Measurements from ENCODE around the gene HS6ST3. TPM values are rescaled to one million over a fixed set of nuclear protein-coding genes. Genes with fewer than 3 reads are reported as not detected.

HS6ST3 gene
- total and polyA plus RNA-seq, 2 donors (not counting 1 experiment from before 2014, with no cell fraction given): not detected

DNA sequence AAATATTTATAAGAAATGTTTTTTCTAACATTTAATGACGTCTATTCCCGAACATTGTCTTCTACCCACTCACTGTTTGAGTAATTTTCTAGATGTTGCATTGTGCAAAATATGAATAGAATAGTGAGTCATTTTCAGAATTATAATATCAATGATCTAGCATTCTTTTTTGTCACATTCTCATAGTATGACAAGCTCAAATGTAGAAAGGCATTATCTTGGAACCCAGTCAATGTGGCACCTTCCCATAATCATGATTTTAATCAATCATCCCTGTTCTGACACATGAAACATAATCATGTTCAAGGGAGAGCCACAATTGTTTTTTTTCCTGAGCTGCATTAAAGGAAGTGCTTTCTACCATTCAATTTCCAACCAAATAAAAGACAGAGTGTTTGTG, 638.6 kb downstream of the HS6ST3 start:
- TF ChIP-seq EZH2 (IDR thresholded peaks at IDR 0.05; ENCODE audit: low read length, missing control alignments) (no peak), CTCF (conservative IDR thresholded peaks at IDR 0.05 in 1 of 2, IDR thresholded peaks at IDR 0.05 in 1 of 2; ENCODE audit: low read depth in 1 of 2, low read length in 2 of 2) (no peak)
- no peak for DNase-seq (ENCODE audit: low read depth in 2 of 2)
- H3K27ac ChIP-seq (ENCODE audit: insufficient read depth, low read length): no peak overlapping the region

GRCh38 chr13:96730676-96731075, 640.8 kb downstream of the HS6ST3 start:
- Histone ChIP-seq H4K20me1 (ENCODE audit: control insufficient read depth, extremely low read depth, insufficient read depth, low read length) (no peaks in the 10 kb centered on the region), H3K27me3 (ENCODE audit: control insufficient read depth, insufficient read depth, low read length) (no peaks in the 10 kb centered on the region), H3K27ac (ENCODE audit: insufficient read depth, low read length) (no peak overlapping the region), H3K9ac (ENCODE audit: insufficient read depth, low read length) (no peak overlapping the region), H3K79me2 (ENCODE audit: control insufficient read depth, insufficient read depth, low read length) (no peaks in the 10 kb centered on the region), H3K36me3 (ENCODE audit: control insufficient read depth, insufficient read depth, low read length) (no peaks in the 10 kb centered on the region), H3K4me1 (ENCODE audit: control insufficient read depth, extremely low read depth, insufficient read depth, low read length) (no peaks in the 10 kb centered on the region), H3K9me3 (ENCODE audit: control insufficient read depth, insufficient read depth, low read depth, low read length) (no peaks in the 10 kb centered on the region), H2AFZ (ENCODE audit: low read length) (no peak overlapping the region), H3K4me2 (ENCODE audit: extremely low read depth, insufficient read depth, low read length) (no peak overlapping the region), H3K4me3 (replicated peaks in 1 of 4; ENCODE audit: control extremely low read depth in 1 of 4, insufficient read depth in 1 of 4, low read depth in 3 of 4, low read length in 4 of 4) (no peak overlapping the region)
- no peak for DNase-seq (ENCODE audit: low read depth in 2 of 2)
- TF ChIP-seq CTCF (conservative IDR thresholded peaks at IDR 0.05 in 1 of 2, IDR thresholded peaks at IDR 0.05 in 1 of 2; ENCODE audit: low read depth in 1 of 2, low read length in 2 of 2) (no peak), EZH2 (IDR thresholded peaks at IDR 0.05; ENCODE audit: low read length, missing control alignments) (no peak)

More for the DNA sequence above, 638.6 kb downstream of the HS6ST3 start:
- H3K9me3 ChIP-seq (ENCODE audit: control insufficient read depth, insufficient read depth, low read depth, low read length): no peaks in the 10 kb centered on the region
- H3K36me3 ChIP-seq (ENCODE audit: control insufficient read depth, insufficient read depth, low read length): no peaks in the 10 kb centered on the region
- H3K9ac ChIP-seq (ENCODE audit: insufficient read depth, low read length): no peak overlapping the region
- H3K79me2 ChIP-seq (ENCODE audit: control insufficient read depth, insufficient read depth, low read length): no peaks in the 10 kb centered on the region
- no peak overlapping the region for H3K4me2 ChIP-seq (ENCODE audit: extremely low read depth, insufficient read depth, low read length)
- H2AFZ ChIP-seq (ENCODE audit: low read length): no peak overlapping the region
- no peaks in the 10 kb centered on the region for H4K20me1 ChIP-seq (ENCODE audit: control insufficient read depth, extremely low read depth, insufficient read depth, low read length)
- H3K27me3 ChIP-seq (ENCODE audit: control insufficient read depth, insufficient read depth, low read length): no peaks in the 10 kb centered on the region
- H3K4me1 ChIP-seq (ENCODE audit: control insufficient read depth, extremely low read depth, insufficient read depth, low read length): no peaks in the 10 kb centered on the region
- no peak overlapping the region for H3K4me3 ChIP-seq (replicated peaks in 1 of 4; ENCODE audit: control extremely low read depth in 1 of 4, insufficient read depth in 1 of 4, low read depth in 3 of 4, low read length in 4 of 4)

- no peaks in the 10 kb centered on the region for H3K9me3 ChIP-seq (ENCODE audit: control insufficient read depth, insufficient read depth, low read depth, low read length)
Observed at GRCh38 chr13:96734499-96734898, 644.6 kb downstream of the HS6ST3 start.

More at GRCh38 chr13:96734499-96734898, 644.6 kb downstream of the HS6ST3 start:
- H3K27ac ChIP-seq (ENCODE audit: insufficient read depth, low read length): no peak overlapping the region
- no peaks in the 10 kb centered on the region for H3K4me1 ChIP-seq (ENCODE audit: control insufficient read depth, extremely low read depth, insufficient read depth, low read length)
- no peaks in the 10 kb centered on the region for H3K79me2 ChIP-seq (ENCODE audit: control insufficient read depth, insufficient read depth, low read length)
- no peak overlapping the region for H2AFZ ChIP-seq (ENCODE audit: low read length)
- H3K36me3 ChIP-seq (ENCODE audit: control insufficient read depth, insufficient read depth, low read length): no peaks in the 10 kb centered on the region
- no peaks in the 10 kb centered on the region for H4K20me1 ChIP-seq (ENCODE audit: control insufficient read depth, extremely low read depth, insufficient read depth, low read length)
- no peak overlapping the region for H3K4me3 ChIP-seq (replicated peaks in 1 of 4; ENCODE audit: control extremely low read depth in 1 of 4, insufficient read depth in 1 of 4, low read depth in 3 of 4, low read length in 4 of 4)
- no peaks in the 10 kb centered on the region for H3K27me3 ChIP-seq (ENCODE audit: control insufficient read depth, insufficient read depth, low read length)
- H3K4me2 ChIP-seq (ENCODE audit: extremely low read depth, insufficient read depth, low read length): no peak overlapping the region
- H3K9ac ChIP-seq (ENCODE audit: insufficient read depth, low read length): no peak overlapping the region
- DNase-seq (ENCODE audit: low read depth in 2 of 2): no peak
- no peak for TF ChIP-seq EZH2 (IDR thresholded peaks at IDR 0.05; ENCODE audit: low read length, missing control alignments)
- no peak for TF ChIP-seq CTCF (conservative IDR thresholded peaks at IDR 0.05 in 1 of 2, IDR thresholded peaks at IDR 0.05 in 1 of 2; ENCODE audit: low read depth in 1 of 2, low read length in 2 of 2)
